ENCODE measurements around the gene RNF115.
"Not testable (repeated sequence)": the region's sequence is repeated elsewhere in the genome, so short reads cannot be mapped to it uniquely, and the experiment has no call there.

The RNF115 gene

GRCh38 chr1:145729196-145729595, 94.7 kb downstream of the RNF115 start:
- H3K27ac ChIP-seq (replicated peaks), result no peak overlapping the region
- DNase-seq (ENCODE audit: low read depth in 1 of 2, low spot score in 1 of 2), result no peak
- TF ChIP-seq GABPA (IDR thresholded peaks at IDR 0.05; ENCODE audit: low read depth), result no peak
- TF ChIP-seq POLR2AphosphoS5 (IDR thresholded peaks at IDR 0.05; ENCODE audit: low read depth), result no peak
- TF ChIP-seq, protein P1, sequence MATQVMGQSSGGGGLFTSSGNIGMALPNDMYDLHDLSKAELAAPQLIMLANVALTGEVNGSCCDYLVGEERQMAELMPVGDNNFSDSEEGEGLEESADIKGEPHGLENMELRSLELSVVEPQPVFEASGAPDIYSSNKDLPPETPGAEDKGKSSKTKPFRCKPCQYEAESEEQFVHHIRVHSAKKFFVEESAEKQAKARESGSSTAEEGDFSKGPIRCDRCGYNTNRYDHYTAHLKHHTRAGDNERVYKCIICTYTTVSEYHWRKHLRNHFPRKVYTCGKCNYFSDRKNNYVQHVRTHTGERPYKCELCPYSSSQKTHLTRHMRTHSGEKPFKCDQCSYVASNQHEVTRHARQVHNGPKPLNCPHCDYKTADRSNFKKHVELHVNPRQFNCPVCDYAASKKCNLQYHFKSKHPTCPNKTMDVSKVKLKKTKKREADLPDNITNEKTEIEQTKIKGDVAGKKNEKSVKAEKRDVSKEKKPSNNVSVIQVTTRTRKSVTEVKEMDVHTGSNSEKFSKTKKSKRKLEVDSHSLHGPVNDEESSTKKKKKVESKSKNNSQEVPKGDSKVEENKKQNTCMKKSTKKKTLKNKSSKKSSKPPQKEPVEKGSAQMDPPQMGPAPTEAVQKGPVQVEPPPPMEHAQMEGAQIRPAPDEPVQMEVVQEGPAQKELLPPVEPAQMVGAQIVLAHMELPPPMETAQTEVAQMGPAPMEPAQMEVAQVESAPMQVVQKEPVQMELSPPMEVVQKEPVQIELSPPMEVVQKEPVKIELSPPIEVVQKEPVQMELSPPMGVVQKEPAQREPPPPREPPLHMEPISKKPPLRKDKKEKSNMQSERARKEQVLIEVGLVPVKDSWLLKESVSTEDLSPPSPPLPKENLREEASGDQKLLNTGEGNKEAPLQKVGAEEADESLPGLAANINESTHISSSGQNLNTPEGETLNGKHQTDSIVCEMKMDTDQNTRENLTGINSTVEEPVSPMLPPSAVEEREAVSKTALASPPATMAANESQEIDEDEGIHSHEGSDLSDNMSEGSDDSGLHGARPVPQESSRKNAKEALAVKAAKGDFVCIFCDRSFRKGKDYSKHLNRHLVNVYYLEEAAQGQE (IDR thresholded peaks at IDR 0.05; ENCODE audit: insufficient replicate concordance, low read depth), result no peak
- TF ChIP-seq SPI1 (IDR thresholded peaks at IDR 0.05; ENCODE audit: borderline replicate concordance, low read depth), result no peak
- TF ChIP-seq CTCF (IDR thresholded peaks at IDR 0.05; ENCODE audit: insufficient read depth, low read length), result no peak
- no peaks in the 10 kb centered on the region for H3K27me3 ChIP-seq (ENCODE audit: insufficient read depth, poor library complexity, severe bottlenecking)
- H3K4me3 ChIP-seq (replicated peaks; ENCODE audit: insufficient read depth, low read length), result no peak overlapping the region

DNA sequence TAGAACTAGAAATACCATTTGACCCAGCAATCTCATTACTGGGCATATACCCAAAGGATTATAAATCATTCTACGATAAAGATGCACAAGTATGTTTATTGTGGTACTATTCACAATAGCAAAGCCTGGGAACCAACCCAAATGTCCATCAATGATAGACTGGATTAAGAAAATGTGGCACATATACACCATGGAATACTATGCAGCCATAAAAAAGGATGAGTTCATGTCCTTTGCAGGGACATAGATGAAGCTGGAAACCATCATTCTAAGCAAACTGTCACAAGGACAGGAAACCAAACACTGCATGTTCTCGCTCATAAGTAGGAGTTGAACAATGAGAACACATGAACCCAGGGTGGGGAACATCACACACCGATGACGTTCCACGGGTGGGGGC, 97.7 kb downstream of the RNF115 start:
- H3K27me3 ChIP-seq (ENCODE audit: insufficient read depth, poor library complexity, severe bottlenecking); DNase-seq (ENCODE audit: low read depth in 1 of 2, low spot score in 1 of 2); H3K27ac ChIP-seq (replicated peaks); H3K4me3 ChIP-seq (replicated peaks; ENCODE audit: insufficient read depth, low read length): not testable (repeated sequence)

- TF ChIP-seq SPI1 (IDR thresholded peaks at IDR 0.05; ENCODE audit: borderline replicate concordance, low read depth) (no peak), CTCF (IDR thresholded peaks at IDR 0.05; ENCODE audit: insufficient read depth, low read length) (peak; percentile 58), POLR2AphosphoS5 (IDR thresholded peaks at IDR 0.05; ENCODE audit: low read depth) (no peak)
- no peak overlapping the region for H3K27ac ChIP-seq (replicated peaks)
- peak overlapping the region; percentile 16 for H3K4me3 ChIP-seq (replicated peaks; ENCODE audit: insufficient read depth, low read length)
- peak; percentile 21 to 46 for DNase-seq (ENCODE audit: low read depth in 1 of 2, low spot score in 1 of 2)
- H3K27me3 ChIP-seq (ENCODE audit: insufficient read depth, poor library complexity, severe bottlenecking), result no peaks in the 10 kb centered on the region
Observed at GRCh38 chr1:145720878-145721671, 102.8 kb downstream of the RNF115 start.

DNA sequence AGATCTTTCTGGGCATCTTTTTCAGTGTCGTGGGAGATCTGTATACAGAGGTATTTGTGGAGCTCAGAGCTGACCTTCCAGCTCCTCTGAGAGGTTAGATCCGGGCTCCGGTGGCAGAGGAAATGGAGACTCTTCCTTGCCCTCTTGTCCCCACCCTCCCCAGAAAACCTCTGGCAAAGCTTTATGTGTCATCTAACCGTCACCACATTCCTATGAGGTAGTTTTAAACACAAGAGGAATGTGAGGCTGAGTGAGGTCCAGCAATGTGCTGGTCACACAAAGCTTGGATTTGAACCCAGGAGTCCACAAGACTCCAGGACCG, 103.4 kb downstream of the RNF115 start:
- Histone ChIP-seq H3K4me3 (replicated peaks; ENCODE audit: insufficient read depth, low read length) (no peak overlapping the region), H3K27ac (replicated peaks) (no peak overlapping the region), H3K27me3 (ENCODE audit: insufficient read depth, poor library complexity, severe bottlenecking) (no peaks in the 10 kb centered on the region)
- TF ChIP-seq CTCF (IDR thresholded peaks at IDR 0.05; ENCODE audit: insufficient read depth, low read length), result no peak
- TF ChIP-seq SPI1 (IDR thresholded peaks at IDR 0.05; ENCODE audit: borderline replicate concordance, low read depth), result no peak
- no peak for TF ChIP-seq POLR2AphosphoS5 (IDR thresholded peaks at IDR 0.05; ENCODE audit: low read depth)
- TF ChIP-seq, protein P1 (IDR thresholded peaks at IDR 0.05; ENCODE audit: insufficient replicate concordance, low read depth), result no peak
- TF ChIP-seq GABPA (IDR thresholded peaks at IDR 0.05; ENCODE audit: low read depth), result no peak
- DNase-seq (ENCODE audit: low read depth in 1 of 2, low spot score in 1 of 2), result no peak

Measured in HL-60 (cell line).